SK-N-SH (cell line): ENCODE measurements around the gene SKA1. TPM values are rescaled to one million over a fixed set of nuclear protein-coding genes. Genes with fewer than 3 reads are reported as not detected.

Experiments used
- CTCF ChIA-PET: fragments of 300-600, 350-600 bp; formaldehyde crosslinking; extraction: SDS; loops from one replicate; lab custom pipeline; 2021; lab: Yijun Ruan, JAX
- POLR2A ChIA-PET: fragments of 350-600 bp; sonication (Branson Sonifier 250); formaldehyde crosslinking; extraction: SDS; loops from one replicate; lab custom pipeline; 2020; ENCODE audit warnings: antibody characterized with exemption, inconsistent platforms; lab: Yijun Ruan, JAX
- DNase-seq: peaks from one replicate; pipeline ENCODE4 v3.0.0; 2012
- H2AFZ ChIP-seq: fragments of 200-600 bp; sonication (generic); 2 replicates; pipeline ENCODE4 v1.8.1; 2016; ENCODE audit warnings: antibody characterized with exemption, mild to moderate bottlenecking, low read depth
- H3F3A ChIP-seq: fragments of 200-600 bp; sonication (generic); replicated peaks from 2 replicates; pipeline ENCODE3; 2016; ENCODE audit warnings: antibody characterized with exemption, mild to moderate bottlenecking; ENCODE audit not compliant: insufficient read depth
- H3K27ac ChIP-seq, 2 experiments: fragments of 200-500 bp in 1 of 2; fragments of 200-600 bp in 1 of 2; sonication (Bioruptor generic) in 1 of 2; sonication (generic), shearing (Covaris generic) in 1 of 2; 2 replicates each; pipeline versions ENCODE4 v1.5.1 to v1.6.1; 2014 to 2016; ENCODE audit warnings: low read depth in 2 of 2, inconsistent platforms in 1 of 2, low read length in 1 of 2, mild to moderate bottlenecking in 1 of 2, mixed read lengths in 1 of 2
- H3K27me3 ChIP-seq: fragments of 200-600 bp; sonication (generic), shearing (Covaris generic); 2 replicates; pipeline ENCODE4 v1.6.1; 2016; ENCODE audit warnings: mixed run types; ENCODE audit not compliant: insufficient read depth
- H3K36me3 ChIP-seq, 2 experiments: fragments of 200-500 bp in 1 of 2; fragments of 200-600 bp in 1 of 2; sonication (Bioruptor generic) in 1 of 2; sonication (generic) in 1 of 2; replicated peaks in 1 of 2; 2 replicates each; pipeline versions ENCODE3 to v1.5.1; 2014 to 2016; ENCODE audit warnings: low read length in 1 of 2, mild to moderate bottlenecking in 1 of 2; ENCODE audit not compliant: insufficient read depth in 2 of 2, control insufficient read depth in 1 of 2
- H3K4me1 ChIP-seq, 2 experiments: fragments of 200-500 bp in 1 of 2; fragments of 200-600 bp in 1 of 2; sonication (Bioruptor generic) in 1 of 2; sonication (generic), shearing (Covaris generic) in 1 of 2; 2 replicates each; pipeline versions ENCODE4 v1.5.1 to v1.6.1; 2014 to 2016; ENCODE audit warnings: low read depth in 1 of 2, low read length in 1 of 2, mixed run types in 1 of 2; ENCODE audit not compliant: insufficient read depth in 2 of 2, control insufficient read depth in 1 of 2
- H3K4me2 ChIP-seq: fragments of 200-600 bp; sonication (generic), shearing (Covaris generic); 2 replicates; pipeline ENCODE4 v1.6.1; 2017; ENCODE audit warnings: mixed run types
- H3K4me3 ChIP-seq, 2 experiments: fragments of 200-500 bp in 1 of 2; fragments of 200-600 bp in 1 of 2; sonication (Bioruptor generic) in 1 of 2; sonication (generic), shearing (Covaris generic) in 1 of 2; 2 replicates each; pipeline versions ENCODE4 v1.5.1 to v1.8.1; 2014 to 2016; ENCODE audit warnings: low read depth in 2 of 2, inconsistent platforms in 1 of 2, low read length in 1 of 2, mild to moderate bottlenecking in 1 of 2, mixed read lengths in 1 of 2, moderate library complexity in 1 of 2
- H3K79me2 ChIP-seq: fragments of 200-600 bp; sonication (generic); 2 replicates; pipeline ENCODE4 v1.8.1; 2017; ENCODE audit warnings: mild to moderate bottlenecking; ENCODE audit not compliant: insufficient read depth
- H3K9ac ChIP-seq: fragments of 200-600 bp; sonication (generic); 2 replicates; pipeline ENCODE4 v1.6.1; 2017; ENCODE audit warnings: mixed run types
- H3K9me2 ChIP-seq: fragments of 200-600 bp; sonication (generic); 2 replicates; pipeline ENCODE4 v1.6.1; 2017; ENCODE audit warnings: mixed run types
- H3K9me3 ChIP-seq: fragments of 200-600 bp; sonication (generic); 2 replicates; pipeline ENCODE4 v1.6.1; 2017; ENCODE audit warnings: mixed run types, mild to moderate bottlenecking, moderate library complexity
- H4K20me1 ChIP-seq: fragments of 200-600 bp; sonication (generic); 2 replicates; pipeline ENCODE4 v1.6.1; 2017; ENCODE audit warnings: mild to moderate bottlenecking, mixed run types; ENCODE audit not compliant: insufficient read depth
- CHD2 ChIP-seq: fragments of 150-350 bp; IDR thresholded peaks from 2 replicates; pipeline ENCODE4 v1.6.1; 2018; ENCODE audit warnings: low read length; ENCODE audit not compliant: partially characterized antibody
- ELF1 ChIP-seq: IDR thresholded peaks from 2 replicates; pipeline ENCODE4 v1.4.0; 2012
- EP300 ChIP-seq, 2 experiments: IDR thresholded peaks; 2 replicates each; pipeline versions ENCODE4 v1.4.0 to v1.6.1; 2012; ENCODE audit warnings: borderline replicate concordance in 1 of 2, low read depth in 1 of 2, low read length in 1 of 2
- EZH2phosphoT487 ChIP-seq: fragments of 200-600 bp; sonication (generic); IDR thresholded peaks from 2 replicates; pipeline ENCODE4 v1.6.1; 2017; ENCODE audit warnings: low read depth, mixed run types, mild to moderate bottlenecking, antibody characterized with exemption, moderate library complexity, borderline replicate concordance
- FOSL2 ChIP-seq: IDR thresholded peaks from 2 replicates; pipeline ENCODE4 v1.4.0; 2012; ENCODE audit warnings: low read depth, mild to moderate bottlenecking, moderate library complexity, borderline replicate concordance
- FOXJ3 ChIP-seq: sonication (generic); formaldehyde crosslinking; IDR thresholded peaks from 2 replicates; pipeline ENCODE4 v1.5.1; 2020; ENCODE audit warnings: mild to moderate bottlenecking, missing genetic modification reagents
- GATA2 ChIP-seq: sonication (generic); formaldehyde crosslinking; IDR thresholded peaks from 2 replicates; pipeline ENCODE4 v1.5.0; 2020; ENCODE audit warnings: mild to moderate bottlenecking, missing genetic modification reagents
- IRF3 ChIP-seq: fragments of 150-350 bp; IDR thresholded peaks from 2 replicates; pipeline ENCODE4 v1.6.1; 2016; ENCODE audit warnings: mild to moderate bottlenecking, low read depth, low read length
- JUND ChIP-seq: IDR thresholded peaks from 2 replicates; pipeline ENCODE4 v1.4.0; 2012
- MAX ChIP-seq: IDR thresholded peaks from 2 replicates; pipeline ENCODE4 v1.4.0; 2012; ENCODE audit warnings: low read depth
- MXI1 ChIP-seq: IDR thresholded peaks from 2 replicates; pipeline ENCODE4 v1.6.1; 2012; ENCODE audit warnings: mild to moderate bottlenecking, low read depth, low read length, improper control_type of control experiment
- NFIC ChIP-seq: IDR thresholded peaks from 2 replicates; pipeline ENCODE4 v1.4.0; 2012; ENCODE audit warnings: borderline replicate concordance
- NRF1 ChIP-seq: IDR thresholded peaks from 2 replicates; pipeline ENCODE4 v1.6.1; 2012; ENCODE audit warnings: low read depth, mild to moderate bottlenecking, low read length
- POLR2AphosphoS5 ChIP-seq: IDR thresholded peaks from 2 replicates; pipeline ENCODE4 v1.6.1; 2012; ENCODE audit warnings: low read depth, low read length
- RAD21 ChIP-seq: IDR thresholded peaks from 2 replicates; pipeline ENCODE4 v1.6.1; 2012; ENCODE audit warnings: mild to moderate bottlenecking, low read length
- RFX5 ChIP-seq: IDR thresholded peaks from 2 replicates; pipeline ENCODE4 v1.6.1; 2012; ENCODE audit warnings: mild to moderate bottlenecking, improper control_type of control experiment, low read length
- RXRA ChIP-seq: IDR thresholded peaks from 2 replicates; pipeline ENCODE4 v1.4.0; 2012; ENCODE audit warnings: low read depth, mild to moderate bottlenecking, borderline replicate concordance
- SIN3A ChIP-seq: IDR thresholded peaks from 2 replicates; pipeline ENCODE4 v1.6.1; 2012; ENCODE audit warnings: low read depth, mild to moderate bottlenecking, low read length, moderate library complexity, borderline replicate concordance
- SMC3 ChIP-seq: IDR thresholded peaks from 2 replicates; pipeline ENCODE4 v1.6.1; 2012; ENCODE audit warnings: low read depth, low read length, improper control_type of control experiment
- TAF1 ChIP-seq: IDR thresholded peaks from 2 replicates; pipeline ENCODE4 v1.6.1; 2012; ENCODE audit warnings: low read depth, mild to moderate bottlenecking, low read length, moderate library complexity, borderline replicate concordance
- TCF12 ChIP-seq: IDR thresholded peaks from 2 replicates; pipeline ENCODE4 v1.4.0; 2012
- TEAD4 ChIP-seq: IDR thresholded peaks from 2 replicates; pipeline ENCODE4 v1.4.0; 2012; ENCODE audit warnings: mild to moderate bottlenecking, borderline replicate concordance; ENCODE audit not compliant: insufficient read depth
- USF1 ChIP-seq: IDR thresholded peaks from 2 replicates; pipeline ENCODE4 v1.4.0; 2012; ENCODE audit warnings: low read depth, borderline replicate concordance
- ZBTB33 ChIP-seq: IDR thresholded peaks from 2 replicates; pipeline ENCODE4 v1.4.0; 2012; ENCODE audit warnings: low read depth, borderline replicate concordance
- WGBS: methylation state at CpG from one replicate; pipeline ENCODE4 v1.1.6; 2017; ENCODE audit warnings: low lambda C conversion rate; 5-methylcytosine and 5-hydroxymethylcytosine counted together
- polyA plus RNA-seq, 3 experiments: library from polyadenylated mRNA; depleted of rRNA; stranded (reverse); fragments of >200 nt; gene quantifications; 2 replicates each; pipeline ENCODE4 v1.2.3, GENCODE V29; 2012

The SKA1 gene
- polyA plus RNA-seq, 1 of the 3 experiments (the other 2 are of a cell fraction) = 4.5 TPM

- Histone ChIP-seq H3K79me2 (peaks cover 25% of the 10 kb centered on the region), H3K4me3 (no peak overlapping the region), H3K36me3 (peaks cover 0 to 3% of the 10 kb centered on the region in 2 experiments), H3K27ac (no peak overlapping the region), H4K20me1 (no peaks in the 10 kb centered on the region), H3K4me2 (no peak overlapping the region), H2AFZ (no peak overlapping the region), H3K9me2 (no peaks in the 10 kb centered on the region), H3F3A (no peaks in the 10 kb centered on the region), H3K9me3 (peaks cover 11% of the 10 kb centered on the region), H3K4me1 (peaks cover 3 to 6% of the 10 kb centered on the region in 2 experiments; a peak in 2 of 4 replicates), H3K27me3 (no peaks in the 10 kb centered on the region), H3K9ac (no peak overlapping the region)
- no peak for TF ChIP-seq ELF1
- no peak for TF ChIP-seq MAX
- no peak for TF ChIP-seq NFIC
- no peak for TF ChIP-seq EZH2phosphoT487
- TF ChIP-seq GATA2 (CRISPR knock-in tag) = no peak
- TF ChIP-seq CHD2 = no peak
- no peak for TF ChIP-seq USF1
- no peak for TF ChIP-seq POLR2AphosphoS5
- TF ChIP-seq EP300 (IDR thresholded peaks at IDR 0.05; ENCODE audit: borderline replicate concordance in 1 of 2, low read depth in 1 of 2, low read length in 1 of 2) = no peak
- TF ChIP-seq RAD21 = no peak
- no peak for TF ChIP-seq RXRA
- TF ChIP-seq RFX5 = no peak
- TF ChIP-seq FOXJ3 = no peak
- no peak for TF ChIP-seq SMC3
- ChIA-PET CTCF (interaction anchor here (2.8 kb wide), 1 partner anchor 15 kb away, joined by 16 read pairs; no protein-coding TSS in a partner anchor), POLR2A (no interaction called here)
- WGBS = 76% methylated on average over 5 of the region's 5 CpGs
- no peak for DNase-seq
These were observed 2.1 kb upstream of the SKA1 start for GRCh38 chr18:50372743-50373142.

GRCh38 chr18:50373561-50374219 lies 1.2 kb upstream of the SKA1 start:
- DNase-seq = no peak
- H3K4me2 ChIP-seq = no peak overlapping the region
- no peaks in the 10 kb centered on the region for H3K27me3 ChIP-seq
- H3K4me1 ChIP-seq = peaks cover 3 to 6% of the 10 kb centered on the region in 2 experiments; a peak in 2 of 4 replicates
- H3K27ac ChIP-seq = no peak overlapping the region
- H3K36me3 ChIP-seq = peaks cover 0 to 3% of the 10 kb centered on the region in 2 experiments
- H3K9ac ChIP-seq = no peak overlapping the region
- peaks cover 30% of the 10 kb centered on the region for H3K79me2 ChIP-seq
- H3K4me3 ChIP-seq = peak overlapping the region in 1 of 2 experiments; percentile 89; a peak in 1 of 4 replicates
- peaks cover 11% of the 10 kb centered on the region for H3K9me3 ChIP-seq
- POLR2A ChIA-PET = interaction anchor here (0.6 to 1.3 kb wide), 2 partner anchors 186 to 211 kb away, joined by 3 read pairs; partner anchors contain the start of gene MAPK4
- 82% methylated on average over 7 of the region's 7 CpGs for WGBS
- no peaks in the 10 kb centered on the region for H3K9me2 ChIP-seq
- no peaks in the 10 kb centered on the region for H3F3A ChIP-seq
- H4K20me1 ChIP-seq = no peaks in the 10 kb centered on the region
- CTCF ChIA-PET = interaction anchor here (0.7 to 2.8 kb wide), 3 partner anchors 12 to 16 kb away, joined by 3 to 16 read pairs (median 4); no protein-coding TSS in a partner anchor
- peak overlapping the region; percentile 99; the same call in 1 of the 2 replicates for H2AFZ ChIP-seq
- no peak for TF ChIP-seq SIN3A
- TF ChIP-seq MXI1 = no peak
- no peak for TF ChIP-seq ELF1
- TF ChIP-seq RAD21 = no peak
- no peak for TF ChIP-seq TEAD4
- TF ChIP-seq CHD2 = no peak
- TF ChIP-seq TCF12 = no peak
- TF ChIP-seq IRF3 = no peak
- TF ChIP-seq NFIC = no peak
- no peak for TF ChIP-seq TAF1
- TF ChIP-seq EZH2phosphoT487 = no peak
- TF ChIP-seq NRF1 = no peak
- TF ChIP-seq RXRA = no peak
- TF ChIP-seq ZBTB33 = no peak
- no peak for TF ChIP-seq JUND
- no peak for TF ChIP-seq FOXJ3
- no peak for TF ChIP-seq FOSL2
